Gastroesophageal sphincter (tissue), 3 donors: ENCODE results near the gene LIPC.

Experiments used
- CTCF ChIP-seq, 4 experiments: fragments of 200-600 bp in 2 of 4; fragments of 450-650 bp in 2 of 4; sonication (generic) in 1 of 4; IDR thresholded peaks; one replicate each; pipeline ENCODE4 v1.5.1; 2017 to 2019; ENCODE audit warnings: antibody characterized with exemption in 4 of 4, mild to moderate bottlenecking in 2 of 4, moderate library complexity in 2 of 4
- EP300 ChIP-seq: sonication (generic); formaldehyde crosslinking; IDR thresholded peaks from one replicate; pipeline ENCODE4 v1.6.1; 2017; ENCODE audit warnings: antibody characterized with exemption, mild to moderate bottlenecking
- POLR2A ChIP-seq, 2 donors: fragments of 450-650 bp; IDR thresholded peaks; one replicate each; pipeline ENCODE4 v1.6.1; 2017; ENCODE audit warnings: antibody characterized with exemption in 2 of 2, mild to moderate bottlenecking in 2 of 2, moderate library complexity in 1 of 2
- POLR2AphosphoS5 ChIP-seq: sonication (generic); formaldehyde crosslinking; IDR thresholded peaks from one replicate; pipeline ENCODE4 v1.6.1; 2017; ENCODE audit warnings: antibody characterized with exemption

DNA sequence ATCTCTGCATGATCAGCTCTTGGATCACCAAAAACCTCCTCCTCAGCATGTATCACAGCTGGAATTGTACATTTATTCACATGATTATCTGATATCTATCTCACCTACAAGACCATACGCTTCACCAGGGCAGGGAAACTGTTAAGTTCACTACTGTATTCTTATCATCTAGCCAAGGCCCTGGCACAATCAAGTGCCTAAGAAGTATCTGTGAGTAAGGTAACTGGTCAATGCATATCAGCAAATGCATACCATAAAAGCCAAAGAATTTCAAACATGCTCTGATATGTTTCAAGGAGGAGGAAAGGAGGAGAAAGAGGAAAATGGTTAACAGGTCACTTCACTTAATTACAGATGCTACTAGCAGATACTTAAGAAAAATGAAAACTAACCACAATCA lies 158.4 kb downstream of the LIPC start:
- TF ChIP-seq CTCF (IDR thresholded peaks at IDR 0.05) (no peak), EP300 (no peak), POLR2A (IDR thresholded peaks at IDR 0.05) (no peak), POLR2AphosphoS5 (no peak)
